Uterus (tissue), 2 donors: ENCODE results near the gene ADARB2.

ENCODE experiments used
- CTCF ChIP-seq, 4 experiments: fragments of 200-600 bp in 2 of 4; fragments of 450-650 bp in 2 of 4; sonication (generic) in 2 of 4; IDR thresholded peaks; one replicate each; pipeline ENCODE4 v1.5.1; 2016 to 2019; ENCODE audit warnings: antibody characterized with exemption in 4 of 4, mild to moderate bottlenecking in 2 of 4, moderate library complexity in 1 of 4
- POLR2A ChIP-seq, 2 donors: fragments of 450-650 bp; IDR thresholded peaks; one replicate each; pipeline ENCODE4 v1.6.1; 2016; ENCODE audit warnings: antibody characterized with exemption in 2 of 2, mild to moderate bottlenecking in 1 of 2, moderate library complexity in 1 of 2

GRCh38 chr10:1661859-1662437 is 75.4 kb downstream of the ADARB2 start:
- no peak for TF ChIP-seq CTCF (IDR thresholded peaks at IDR 0.05)
- TF ChIP-seq POLR2A (IDR thresholded peaks at IDR 0.05), result no peak
